ENCODE results near the gene ARL6IP5.

The ARL6IP5 gene

DNA sequence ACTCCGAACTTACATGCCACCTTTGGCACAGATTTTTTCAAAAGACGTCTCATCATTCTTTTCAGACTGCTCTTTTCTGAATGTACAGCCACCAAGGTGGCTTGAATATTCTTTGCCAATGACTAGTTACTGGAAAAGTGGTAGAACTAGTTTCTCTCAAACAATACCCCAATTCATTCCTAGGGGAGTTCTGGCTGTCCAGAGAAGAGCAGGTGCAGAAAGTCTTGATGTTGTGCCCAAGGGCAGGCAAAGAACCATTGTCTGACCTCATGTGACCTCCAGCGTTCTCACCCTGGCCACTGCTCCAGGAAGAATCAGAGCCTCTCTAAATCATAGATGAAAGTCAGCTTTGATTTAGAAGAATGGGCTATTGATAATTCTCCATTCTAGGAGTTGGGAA, 32.2 kb downstream of the ARL6IP5 start:
- no peak for DNase-seq (ENCODE audit: low spot score)

DNA sequence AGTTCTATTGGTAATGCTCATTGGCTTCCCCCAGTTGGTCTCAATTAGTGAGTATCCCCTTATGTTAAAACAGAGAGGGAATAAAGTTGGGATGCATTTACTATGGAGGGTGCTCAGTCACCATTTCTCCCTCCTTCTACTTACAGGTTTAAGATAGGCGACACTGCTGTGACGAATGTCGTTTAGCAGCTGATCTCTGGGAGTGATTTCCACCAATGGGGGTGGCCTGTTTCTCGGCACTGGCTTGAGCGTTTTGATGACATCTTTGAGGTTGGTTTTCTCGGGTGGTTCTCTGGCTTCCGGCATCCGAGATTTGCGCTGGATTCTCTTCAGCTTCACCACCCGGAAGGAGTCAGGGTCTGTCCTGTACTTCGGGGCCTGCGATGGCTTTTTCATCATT, 33.8 kb downstream of the ARL6IP5 start:
- DNase-seq (ENCODE audit: low spot score): no peak

DNA sequence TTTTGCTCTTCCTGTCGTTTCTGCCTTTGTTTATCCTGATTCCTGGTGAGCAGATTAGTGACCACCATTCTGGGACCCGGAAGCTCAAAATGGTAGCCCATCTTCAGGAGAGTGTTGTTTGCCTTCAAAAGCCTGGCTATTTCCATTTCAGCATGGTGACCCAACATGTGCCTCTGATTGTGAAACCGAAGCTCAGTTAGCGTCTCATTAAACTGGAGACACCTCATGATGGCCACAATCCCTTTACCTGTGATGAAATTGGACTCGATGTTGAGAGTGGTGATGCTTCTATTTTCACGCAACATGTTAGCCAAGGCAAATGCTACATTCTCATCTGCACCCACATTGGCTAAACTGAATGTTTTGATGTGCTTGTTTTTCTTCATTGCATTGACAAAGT, 34.4 kb downstream of the ARL6IP5 start:
- no peak for DNase-seq (ENCODE audit: low spot score)

DNA sequence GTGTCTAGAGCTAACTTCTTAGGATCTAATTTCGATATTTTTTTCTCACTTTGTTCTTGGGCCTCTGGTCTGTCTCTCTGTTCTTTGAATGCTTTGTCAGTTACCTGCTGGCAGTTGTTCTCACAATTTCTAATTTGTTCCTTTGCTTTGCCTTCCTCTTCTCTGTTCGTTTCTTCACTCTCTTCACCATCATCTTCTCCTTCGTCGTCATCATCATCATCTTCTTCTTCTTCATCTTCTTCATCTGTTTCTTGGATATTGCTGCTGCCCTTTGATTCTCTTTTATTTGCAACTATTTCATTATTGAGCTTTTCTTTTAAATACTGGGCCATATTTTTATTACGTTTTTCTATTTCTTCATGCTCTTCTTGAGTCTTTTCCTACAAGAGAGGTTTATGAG, 34.9 kb downstream of the ARL6IP5 start:
- no peak for DNase-seq (ENCODE audit: low spot score)

DNA sequence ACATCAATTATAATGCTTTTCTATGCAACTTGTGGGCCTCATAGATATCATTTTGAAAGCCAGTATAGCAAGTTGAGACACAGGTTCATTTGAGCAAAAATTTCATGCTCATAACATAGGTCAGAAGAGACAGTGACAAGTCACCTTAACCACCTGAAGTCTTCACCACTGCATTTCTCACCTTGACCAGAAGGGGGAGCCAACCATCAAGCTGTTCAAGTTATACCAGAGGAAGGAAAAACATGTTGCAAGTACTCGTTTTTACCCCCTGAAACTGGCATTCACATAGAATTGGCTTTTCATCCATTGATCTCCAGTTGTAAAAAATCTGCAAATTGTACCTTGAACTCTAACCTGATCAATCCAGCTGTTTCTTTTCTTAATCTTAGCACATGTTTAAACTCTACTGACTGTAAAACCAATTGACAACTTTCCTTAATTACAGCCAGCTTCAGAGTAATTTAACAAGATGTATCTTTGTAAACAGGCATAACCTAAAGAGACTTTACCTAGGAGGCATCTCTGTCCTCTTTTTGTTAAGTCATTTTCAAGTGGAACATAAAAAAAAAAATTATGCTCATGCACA, 36.2 kb downstream of the ARL6IP5 start:
- peak; percentile 73 for DNase-seq (ENCODE audit: low spot score)

DNA sequence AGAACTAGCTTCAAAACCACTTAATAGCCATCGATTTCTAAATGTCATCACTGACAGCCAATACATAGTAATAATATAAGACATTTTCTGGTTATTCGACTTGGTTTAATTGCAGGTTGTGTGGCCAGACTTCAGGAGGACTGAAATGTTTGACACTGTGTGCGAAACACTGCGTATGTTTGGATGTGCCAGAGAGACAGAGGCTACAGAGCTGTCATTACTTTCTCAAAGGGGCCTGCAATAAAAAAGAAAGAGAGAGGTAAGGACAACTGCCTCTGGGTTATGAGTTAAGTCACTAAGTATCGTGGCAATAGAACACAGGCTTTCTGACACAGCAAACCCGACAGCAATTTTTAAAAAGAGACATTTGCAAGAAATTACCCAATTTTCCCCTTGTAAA, 36.8 kb downstream of the ARL6IP5 start:
- DNase-seq (ENCODE audit: low spot score): no peak

DNA sequence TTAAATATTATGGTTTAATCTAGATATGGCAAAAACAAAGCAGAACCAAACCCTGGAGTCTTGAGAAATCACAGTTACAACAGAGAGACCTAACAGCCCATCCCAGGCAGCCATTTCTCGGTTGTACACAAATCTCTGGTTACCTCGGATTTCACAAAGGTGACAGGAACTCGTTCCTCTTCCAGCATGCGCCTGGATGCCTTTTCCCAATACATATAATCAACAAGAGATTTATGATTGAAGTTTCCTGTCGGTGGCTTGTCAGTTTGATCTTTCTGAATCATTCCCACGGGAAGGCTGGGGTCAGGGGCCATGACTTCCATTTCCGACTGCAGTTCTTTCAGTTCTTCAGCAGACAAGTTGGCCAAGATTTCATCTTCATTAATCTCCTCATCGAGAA, 37.2 kb downstream of the ARL6IP5 start:
- no peak for DNase-seq (ENCODE audit: low spot score)

DNA sequence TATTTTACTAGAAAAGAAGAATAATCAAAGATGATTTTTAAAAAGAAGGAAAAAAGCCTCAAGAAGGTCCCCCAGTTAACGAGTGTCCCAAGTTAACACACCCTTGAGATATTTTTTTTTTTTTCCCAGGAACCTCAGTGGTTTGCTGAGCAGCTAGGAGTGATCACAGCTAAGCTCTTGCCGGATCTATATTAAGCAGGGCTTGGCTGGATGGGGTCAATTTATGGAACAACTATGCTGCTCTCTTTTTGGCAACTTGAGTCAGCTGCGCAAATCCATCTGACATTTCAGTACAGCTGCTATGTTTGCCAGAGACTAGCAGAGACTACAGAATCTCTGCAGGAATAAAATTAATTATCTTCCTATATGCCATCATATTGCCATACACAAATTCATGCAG, 37.7 kb downstream of the ARL6IP5 start, which contains the start of gene LMOD3:
LMOD3 (minus strand) TSS at position 193 of the 400 bp plus-strand sequence. CDS start 209 bp downstream, outside the sequence.
- no peak for DNase-seq (ENCODE audit: low spot score)

DNA sequence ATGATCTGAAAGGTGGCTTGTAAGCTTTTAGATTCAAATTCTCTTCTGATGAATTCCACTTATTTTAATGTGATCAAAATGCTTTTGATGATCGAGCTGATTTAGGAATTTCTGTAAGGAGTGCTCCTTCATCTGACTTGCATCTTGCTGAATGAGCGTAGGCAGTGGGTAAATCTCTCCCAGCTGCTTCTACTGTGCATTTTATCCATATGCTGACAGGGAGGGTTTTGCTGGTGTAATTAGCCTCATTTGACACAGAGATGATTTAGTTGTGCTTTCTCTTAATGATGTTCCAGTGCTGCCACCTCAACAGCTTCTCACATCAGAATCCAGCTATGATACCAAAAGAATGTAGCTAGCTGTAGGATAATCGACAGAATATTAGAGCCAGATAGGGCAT, 41.5 kb downstream of the ARL6IP5 start:
- DNase-seq (ENCODE audit: low spot score): no peak

DNA sequence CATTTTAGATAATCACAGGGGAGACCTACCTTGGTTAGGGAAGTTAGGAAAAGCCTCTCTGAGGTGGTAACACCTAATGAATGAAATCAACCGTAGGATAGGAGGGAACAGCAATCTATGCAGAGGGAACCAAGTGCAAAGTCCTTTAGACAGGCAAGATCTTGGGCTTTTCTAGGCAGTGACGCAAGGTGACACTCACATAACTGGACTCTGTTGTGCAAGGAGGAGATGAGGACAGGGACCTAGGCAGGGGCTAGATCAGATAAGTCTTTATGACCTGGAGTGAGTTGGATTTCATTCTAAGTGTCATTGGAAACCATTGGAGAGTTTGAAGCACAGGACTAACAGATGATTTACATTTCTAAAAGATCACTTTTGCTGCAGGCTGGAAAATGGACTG, 42.3 kb downstream of the ARL6IP5 start:
- DNase-seq (ENCODE audit: low spot score): no peak

DNA sequence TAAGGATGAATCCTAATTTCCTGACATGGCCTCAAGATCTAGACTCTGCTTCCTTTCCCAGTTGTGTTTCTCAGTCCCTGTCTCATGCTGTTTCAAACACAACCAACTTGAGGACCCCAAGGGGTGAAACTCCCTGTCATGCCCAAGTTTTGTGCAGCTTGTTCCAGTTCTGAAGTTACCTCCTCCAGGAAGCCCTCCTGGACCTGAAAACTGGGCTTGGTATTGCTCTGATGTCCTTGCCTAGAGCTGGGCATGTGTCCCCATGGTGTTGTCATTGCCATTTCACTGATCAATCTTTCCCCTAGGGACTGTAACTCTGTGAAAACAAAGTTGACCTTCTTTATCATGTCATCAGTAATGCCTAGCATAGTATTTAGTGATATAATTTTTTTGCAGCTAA, 43.8 kb downstream of the ARL6IP5 start:
- DNase-seq (ENCODE audit: low spot score): no peak

DNA sequence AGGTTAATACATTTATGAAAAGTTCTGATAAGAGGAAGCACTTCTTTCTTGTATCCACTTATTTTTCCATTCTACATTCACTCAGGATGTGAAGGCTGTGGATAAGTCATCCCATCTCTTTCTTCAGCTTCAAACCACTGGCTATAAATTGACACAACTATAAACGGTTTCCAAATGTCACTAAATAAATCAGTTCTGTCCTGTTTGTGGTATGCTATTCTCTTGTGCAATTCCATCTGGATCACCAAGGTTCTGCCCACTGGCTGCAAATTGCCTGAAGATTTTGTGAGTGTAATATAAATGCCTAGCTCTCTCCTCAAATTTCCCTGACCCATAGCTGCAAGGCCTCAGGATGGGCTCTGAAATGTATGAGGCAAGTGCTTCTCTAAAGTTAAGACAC, 44.8 kb downstream of the ARL6IP5 start:
- DNase-seq (ENCODE audit: low spot score): no peak

DNA sequence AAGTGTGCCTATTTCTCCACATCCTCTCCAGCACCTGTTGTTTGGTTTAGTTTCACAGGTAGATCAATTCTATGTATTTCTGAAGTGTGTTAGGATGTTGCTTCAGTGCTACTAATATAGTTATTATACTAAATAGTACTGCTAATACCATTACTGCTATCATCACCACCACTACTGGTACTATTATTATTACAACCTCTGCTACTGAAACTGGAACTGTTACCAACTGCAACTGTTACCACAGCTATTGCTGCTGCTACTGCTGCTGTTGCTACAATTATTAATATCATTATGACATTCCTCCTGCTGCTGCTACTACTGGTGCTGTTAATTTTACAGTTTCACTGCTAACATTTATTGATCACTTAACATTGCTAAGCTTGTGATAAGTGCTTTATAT, 46.0 kb downstream of the ARL6IP5 start:
- no peak for DNase-seq (ENCODE audit: low spot score)

DNA sequence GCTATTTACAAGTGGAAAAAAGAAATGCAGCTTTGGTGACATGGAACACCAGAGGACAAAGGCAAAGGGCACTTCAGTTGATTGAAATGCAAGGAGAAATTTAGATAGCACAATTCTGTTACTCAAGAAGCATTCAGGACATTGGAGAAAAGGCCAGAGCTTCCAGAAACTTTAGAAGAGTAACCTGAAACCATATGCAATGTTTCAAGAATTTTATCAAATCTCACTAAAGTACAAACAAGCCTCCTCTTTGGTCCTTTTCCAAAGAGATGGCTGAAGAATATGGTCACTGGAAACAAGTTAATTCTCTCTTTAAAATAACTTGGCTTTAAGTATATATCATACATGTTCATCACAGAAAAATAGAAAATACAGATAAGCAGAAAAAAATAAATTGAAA, 52.3 kb downstream of the ARL6IP5 start:
- DNase-seq (ENCODE audit: low spot score): no peak

DNA sequence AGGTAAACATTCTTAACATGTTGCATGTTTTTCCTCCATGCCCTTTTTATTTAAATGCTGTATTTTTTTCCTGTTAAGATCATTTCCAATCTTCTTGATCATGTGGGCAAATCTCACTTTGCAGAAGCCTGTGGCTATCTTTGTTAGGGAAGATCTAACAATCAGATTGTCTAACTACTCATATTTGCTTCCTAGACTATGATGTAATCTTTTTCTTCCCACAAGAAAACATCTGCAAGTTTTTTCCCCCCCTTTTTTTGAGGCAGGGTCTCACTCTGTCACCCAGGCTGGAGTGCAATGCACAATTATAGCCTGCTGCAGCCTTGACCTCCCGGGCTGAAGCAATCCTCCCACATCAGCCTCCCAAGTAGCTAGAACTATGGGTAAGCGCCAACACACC, 52.7 kb downstream of the ARL6IP5 start:
- DNase-seq (ENCODE audit: low spot score): no peak

DNA sequence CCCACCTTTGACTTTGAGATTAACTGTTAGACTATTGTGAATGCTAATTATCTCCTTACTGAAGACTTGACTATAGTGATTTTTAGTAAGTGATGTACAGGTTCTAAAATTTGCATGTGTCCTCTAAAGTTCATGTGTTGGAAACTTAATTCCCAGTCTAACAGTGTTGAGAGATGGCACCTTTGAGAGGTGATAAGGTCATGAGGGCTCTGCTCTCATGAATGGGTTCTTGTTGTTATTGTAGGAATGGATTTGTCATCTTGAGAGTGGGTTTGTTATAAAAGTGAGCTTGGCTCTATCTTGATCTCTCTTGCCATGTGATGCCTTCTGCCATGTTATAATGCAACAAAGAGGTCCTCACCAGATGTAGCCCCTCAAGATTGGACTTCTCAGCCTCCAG, 56.6 kb downstream of the ARL6IP5 start:
- DNase-seq (ENCODE audit: low spot score): no peak

DNA sequence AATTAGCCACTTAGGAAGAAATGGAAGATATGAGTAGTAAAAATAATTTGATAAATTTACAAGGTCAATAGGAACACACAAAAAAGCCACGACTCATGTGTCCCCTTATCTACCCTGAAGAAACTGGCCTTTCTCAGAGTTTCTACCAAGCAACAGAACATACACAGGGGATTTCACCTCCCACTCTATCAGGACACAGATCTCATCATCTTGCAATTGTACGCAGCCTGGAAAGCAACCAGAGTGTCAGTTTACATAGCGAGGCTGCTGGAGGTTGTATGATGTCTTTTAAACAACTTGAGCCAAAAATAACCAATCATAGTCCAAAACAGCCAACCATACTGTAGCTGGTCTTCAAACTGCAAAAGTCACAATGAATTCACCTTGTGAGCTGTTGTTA, 57.4 kb downstream of the ARL6IP5 start:
- DNase-seq (ENCODE audit: low spot score): no peak

DNA sequence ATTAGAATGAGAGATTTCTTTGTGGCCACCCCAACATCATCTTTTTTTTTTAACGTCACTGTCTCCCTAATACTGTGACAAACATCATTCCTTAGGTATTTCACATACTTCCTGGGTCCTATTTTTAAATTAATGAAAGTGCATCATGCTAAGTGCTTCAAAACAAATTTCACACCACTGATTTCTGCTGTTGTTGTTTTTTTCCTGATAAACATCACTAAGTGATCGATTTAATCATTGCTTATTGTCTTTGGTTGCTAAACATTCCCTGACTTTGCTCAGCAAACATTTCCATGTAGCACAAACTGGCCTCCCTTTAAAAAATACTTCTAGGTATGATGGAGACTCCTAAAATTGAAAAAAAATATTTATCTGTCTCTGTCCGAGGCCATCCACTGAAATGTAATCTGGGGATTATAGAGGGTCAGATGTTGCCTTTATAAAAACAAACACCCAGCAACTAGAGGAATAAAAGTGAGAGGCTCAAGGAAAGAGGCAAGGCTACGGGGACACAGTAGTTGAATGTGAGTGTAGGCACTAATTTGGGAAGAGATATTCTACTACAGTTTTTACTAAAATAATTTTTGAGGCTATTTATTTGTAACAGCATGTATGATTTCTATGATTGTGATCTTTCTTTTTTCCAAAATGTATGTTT, 58.2 kb downstream of the ARL6IP5 start:
- no peak for DNase-seq (ENCODE audit: low spot score)

DNA sequence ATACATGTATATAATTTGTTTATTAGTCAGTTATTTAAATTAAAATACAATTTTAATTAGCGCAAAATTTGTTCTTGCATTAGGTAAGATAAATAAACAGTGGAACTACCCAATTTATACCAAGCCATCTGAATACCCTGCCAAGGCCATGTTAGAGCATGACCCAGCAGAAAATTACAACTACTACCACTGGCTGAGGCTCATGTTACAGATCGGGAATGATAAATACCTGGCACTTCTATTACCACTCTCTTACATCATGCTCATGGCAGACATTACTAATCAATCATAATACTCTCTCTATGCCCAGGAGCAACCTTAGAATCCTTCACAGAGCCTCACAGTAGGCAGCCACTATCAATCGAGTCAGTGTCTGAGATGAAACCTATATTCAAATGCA, 58.9 kb downstream of the ARL6IP5 start:
- peak; percentile 90 for DNase-seq (ENCODE audit: low spot score)

DNA sequence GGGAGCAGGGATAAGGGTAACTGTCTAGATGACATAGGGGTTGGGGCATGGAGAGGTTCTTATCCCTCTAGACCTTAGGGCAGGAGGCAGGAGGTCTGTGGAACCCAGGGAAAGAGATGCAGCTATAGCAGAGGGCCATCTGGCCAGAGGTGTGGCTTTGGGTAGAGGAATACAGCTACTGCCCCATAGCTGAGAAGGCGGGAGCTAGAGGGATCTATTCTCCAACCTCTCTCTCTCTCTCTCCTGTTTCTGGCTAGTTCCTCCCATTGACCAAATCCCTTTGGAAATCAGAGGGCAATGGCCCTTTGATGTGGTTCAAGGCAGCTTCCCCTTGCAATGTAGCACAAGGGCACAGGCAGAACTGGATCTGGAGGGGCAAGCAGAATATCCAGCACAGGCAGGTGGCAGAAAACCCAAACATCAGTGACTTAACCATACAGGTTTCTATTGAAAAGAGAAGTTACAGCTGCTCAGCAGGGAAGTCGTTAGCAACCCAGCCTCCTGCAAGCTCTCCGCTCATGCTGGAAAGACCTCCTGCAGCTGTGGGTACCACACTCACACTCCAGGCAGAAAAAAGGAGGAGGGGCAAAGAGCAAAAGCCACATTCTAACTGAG, 60.0 kb downstream of the ARL6IP5 start:
- peak; percentile 96 for DNase-seq (ENCODE audit: low spot score)

DNA sequence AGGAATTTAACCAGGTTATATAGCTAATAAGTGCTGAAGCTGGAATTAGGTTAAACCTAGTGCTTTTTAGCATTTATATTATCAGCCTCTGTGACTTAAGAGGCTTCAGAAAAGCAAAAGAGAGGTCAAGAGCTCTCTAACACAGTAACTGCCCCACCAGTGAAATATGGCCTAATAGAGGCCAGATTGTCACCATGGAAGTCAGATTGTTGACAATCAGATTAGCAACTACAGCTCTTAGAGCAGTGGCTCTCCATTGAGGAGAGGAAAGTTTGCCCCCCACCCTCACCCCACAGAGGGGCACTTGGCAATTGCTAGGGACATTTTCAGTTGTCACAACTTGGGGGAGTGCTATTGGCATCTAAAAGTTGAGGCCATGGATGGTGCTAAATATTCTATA, 61.0 kb downstream of the ARL6IP5 start:
- no peak for DNase-seq (ENCODE audit: low spot score)

DNA sequence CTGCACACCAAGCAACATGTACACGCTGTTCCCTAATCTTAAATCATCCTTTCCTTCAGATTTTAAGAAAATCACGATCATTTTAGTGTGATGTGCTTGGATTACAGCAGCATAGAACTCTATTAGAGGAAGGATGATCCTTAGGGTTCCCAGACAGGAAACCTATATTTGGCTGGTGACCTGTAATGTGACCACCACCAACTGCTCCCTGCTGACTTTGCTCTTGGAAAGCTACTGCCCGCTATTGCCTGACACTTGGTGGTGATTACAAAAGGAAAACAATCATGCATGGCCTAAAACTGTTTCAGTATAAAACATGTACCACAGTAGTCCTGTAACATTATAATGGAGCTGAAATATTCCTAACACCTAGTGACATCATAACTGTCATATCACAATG, 64.8 kb downstream of the ARL6IP5 start:
- no peak for DNase-seq (ENCODE audit: low spot score)

Data from SW480 (cell line).